ENCODE data around the gene DSG3. TPM values are rescaled to one million over a fixed set of nuclear protein-coding genes. Genes with fewer than 3 reads are reported as not detected.

Gene DSG3, protein sequence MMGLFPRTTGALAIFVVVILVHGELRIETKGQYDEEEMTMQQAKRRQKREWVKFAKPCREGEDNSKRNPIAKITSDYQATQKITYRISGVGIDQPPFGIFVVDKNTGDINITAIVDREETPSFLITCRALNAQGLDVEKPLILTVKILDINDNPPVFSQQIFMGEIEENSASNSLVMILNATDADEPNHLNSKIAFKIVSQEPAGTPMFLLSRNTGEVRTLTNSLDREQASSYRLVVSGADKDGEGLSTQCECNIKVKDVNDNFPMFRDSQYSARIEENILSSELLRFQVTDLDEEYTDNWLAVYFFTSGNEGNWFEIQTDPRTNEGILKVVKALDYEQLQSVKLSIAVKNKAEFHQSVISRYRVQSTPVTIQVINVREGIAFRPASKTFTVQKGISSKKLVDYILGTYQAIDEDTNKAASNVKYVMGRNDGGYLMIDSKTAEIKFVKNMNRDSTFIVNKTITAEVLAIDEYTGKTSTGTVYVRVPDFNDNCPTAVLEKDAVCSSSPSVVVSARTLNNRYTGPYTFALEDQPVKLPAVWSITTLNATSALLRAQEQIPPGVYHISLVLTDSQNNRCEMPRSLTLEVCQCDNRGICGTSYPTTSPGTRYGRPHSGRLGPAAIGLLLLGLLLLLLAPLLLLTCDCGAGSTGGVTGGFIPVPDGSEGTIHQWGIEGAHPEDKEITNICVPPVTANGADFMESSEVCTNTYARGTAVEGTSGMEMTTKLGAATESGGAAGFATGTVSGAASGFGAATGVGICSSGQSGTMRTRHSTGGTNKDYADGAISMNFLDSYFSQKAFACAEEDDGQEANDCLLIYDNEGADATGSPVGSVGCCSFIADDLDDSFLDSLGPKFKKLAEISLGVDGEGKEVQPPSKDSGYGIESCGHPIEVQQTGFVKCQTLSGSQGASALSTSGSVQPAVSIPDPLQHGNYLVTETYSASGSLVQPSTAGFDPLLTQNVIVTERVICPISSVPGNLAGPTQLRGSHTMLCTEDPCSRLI
- total RNA-seq, result not detected in 2 replicates
- long read RNA-seq, result 0 reads

- no peaks in the 10 kb centered on the region for H3K27me3 Mint-ChIP-seq (ENCODE audit: low read depth)
- no peak for TF ChIP-seq CTCF (conservative IDR thresholded peaks at IDR 0.05)
- no peak for DNase-seq (ENCODE audit: low read depth, low spot score)
- no peaks in the 10 kb centered on the region for H3K36me3 Mint-ChIP-seq (ENCODE audit: low read depth)
- H3K4me1 Mint-ChIP-seq, result no peaks in the 10 kb centered on the region
- H3K27ac Mint-ChIP-seq (ENCODE audit: unreplicated experiment), result no peak within 1 kb of the TSS
- no peaks in the 10 kb centered on the region for H3K9me3 Mint-ChIP-seq
- no peak within 1 kb of the TSS for H3K4me3 Mint-ChIP-seq
These were observed at the start of gene DSG3 for GRCh38 chr18:31447530-31448191. Gene DSG3, plus strand, starts transcription at chr18:31447741. Its CDS starts 137 bp downstream, at chr18:31447878.

DNA sequence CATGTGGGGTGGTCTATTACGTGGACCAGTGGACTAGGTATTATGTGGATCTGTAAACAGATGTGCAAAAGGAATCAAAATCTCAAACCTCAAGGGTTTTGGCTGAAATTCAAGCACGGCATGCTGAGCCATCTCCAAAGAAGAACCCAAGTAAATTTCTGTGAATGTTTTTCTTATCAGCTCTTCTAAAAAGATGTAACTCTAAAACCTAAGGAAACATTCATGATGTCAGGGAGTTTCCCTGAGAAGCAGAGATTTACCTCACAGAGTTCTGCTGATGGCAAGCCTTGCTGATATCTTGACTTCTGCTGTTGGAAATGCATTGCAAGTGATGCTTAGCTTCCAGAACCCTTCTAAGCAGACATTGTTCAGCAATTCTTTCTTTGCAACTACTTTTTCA, 49.4 kb upstream of the DSG3 start:
- Mint-ChIP-seq H3K27me3 (ENCODE audit: low read depth) (peaks cover 3% of the 10 kb centered on the region), H3K27ac (ENCODE audit: unreplicated experiment) (no peak overlapping the region), H3K9me3 (no peaks in the 10 kb centered on the region), H3K4me1 (peaks cover 7% of the 10 kb centered on the region), H3K4me3 (no peak overlapping the region), H3K36me3 (ENCODE audit: low read depth) (no peaks in the 10 kb centered on the region)
- no peak for TF ChIP-seq CTCF (conservative IDR thresholded peaks at IDR 0.05)
- DNase-seq (ENCODE audit: low read depth, low spot score), result no peak

DNA sequence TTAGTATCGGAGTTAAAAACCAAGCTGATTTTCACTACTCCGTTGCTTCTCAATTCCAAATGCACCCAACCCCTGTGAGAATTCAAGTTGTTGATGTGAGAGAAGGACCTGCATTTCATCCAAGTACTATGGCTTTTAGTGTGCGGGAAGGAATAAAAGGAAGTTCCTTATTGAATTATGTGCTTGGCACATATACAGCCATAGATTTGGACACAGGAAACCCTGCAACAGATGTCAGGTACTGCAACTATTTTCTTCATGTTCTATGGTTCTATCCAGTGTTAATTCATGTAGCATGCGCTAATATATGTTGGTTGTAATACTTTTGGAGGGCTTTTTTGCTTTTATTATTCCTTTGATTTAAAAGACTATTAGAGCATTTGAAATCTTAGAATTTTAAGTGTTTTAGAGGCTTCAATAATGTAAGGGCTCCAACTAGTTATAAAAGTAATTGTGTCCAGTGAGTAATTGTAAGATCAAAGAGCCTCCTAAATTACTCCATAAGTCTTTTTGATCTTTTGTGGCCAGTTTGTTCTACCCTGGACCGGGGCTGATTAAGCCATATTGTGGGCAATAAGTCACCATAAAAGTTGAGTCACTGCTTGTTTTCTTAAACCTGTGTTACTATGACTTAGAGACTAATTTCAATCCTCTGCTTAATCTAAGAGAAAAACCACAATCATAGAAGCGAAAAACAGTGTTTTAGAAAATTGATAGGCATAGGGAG, 48.1 kb upstream of the DSG3 start:
- no peak for TF ChIP-seq CTCF (conservative IDR thresholded peaks at IDR 0.05)
- Mint-ChIP-seq H3K27ac (ENCODE audit: unreplicated experiment) (no peak overlapping the region), H3K36me3 (ENCODE audit: low read depth) (no peaks in the 10 kb centered on the region), H3K4me3 (no peak overlapping the region), H3K27me3 (ENCODE audit: low read depth) (peaks cover 3% of the 10 kb centered on the region), H3K9me3 (no peaks in the 10 kb centered on the region), H3K4me1 (peaks cover 7% of the 10 kb centered on the region)
- no peak for DNase-seq (ENCODE audit: low read depth, low spot score)

DNA sequence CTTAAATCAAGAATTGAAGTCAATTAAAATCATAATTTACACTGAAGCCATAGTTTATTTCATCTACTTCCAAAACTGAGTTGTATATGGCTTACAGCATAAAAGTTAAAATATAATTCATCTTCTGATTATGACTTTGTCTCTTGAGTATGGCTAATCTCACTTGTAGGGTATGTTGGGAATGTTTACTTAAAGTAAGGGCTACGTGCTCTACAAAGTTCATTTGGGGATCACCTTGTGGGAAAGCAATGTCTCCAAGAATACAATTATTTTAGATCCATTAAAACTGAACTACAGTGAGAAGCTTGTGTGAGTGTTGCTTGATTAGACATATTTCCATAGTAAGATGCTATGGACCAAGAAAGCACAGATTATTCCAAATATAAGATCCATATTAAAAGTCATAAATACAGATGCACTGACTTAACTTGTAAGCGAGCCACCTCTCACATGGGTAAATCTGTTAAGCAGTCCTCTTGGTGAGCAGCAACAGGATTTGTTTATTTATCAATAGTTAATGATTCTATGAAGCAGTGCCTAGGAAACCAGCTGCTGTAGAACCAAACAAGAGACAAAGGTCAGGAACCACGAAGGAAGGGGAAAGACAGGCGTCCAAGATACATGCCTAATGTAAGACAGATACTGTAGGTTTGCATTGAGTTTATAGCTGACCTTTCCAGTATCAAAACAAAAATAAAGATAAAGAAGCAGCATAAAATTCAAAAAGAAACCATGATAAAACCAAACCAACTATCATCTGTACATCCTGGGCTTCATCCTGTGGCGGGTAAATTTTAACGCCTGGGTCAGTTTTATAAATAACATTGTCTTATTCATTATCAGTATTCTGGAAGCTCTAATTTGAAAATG, 46.1 kb upstream of the DSG3 start:
- DNase-seq (ENCODE audit: low read depth, low spot score), result no peak
- peaks cover 7% of the 10 kb centered on the region for H3K4me1 Mint-ChIP-seq
- H3K4me3 Mint-ChIP-seq, result no peak overlapping the region
- no peaks in the 10 kb centered on the region for H3K36me3 Mint-ChIP-seq (ENCODE audit: low read depth)
- TF ChIP-seq CTCF (conservative IDR thresholded peaks at IDR 0.05), result no peak
- H3K9me3 Mint-ChIP-seq, result no peaks in the 10 kb centered on the region
- H3K27ac Mint-ChIP-seq (ENCODE audit: unreplicated experiment), result no peak overlapping the region
- peaks cover 3% of the 10 kb centered on the region for H3K27me3 Mint-ChIP-seq (ENCODE audit: low read depth)
